Sigmoid colon (tissue), 7 donors: ENCODE results near the gene RNF208. TPM values are rescaled to one million over a fixed set of nuclear protein-coding genes. Genes with fewer than 3 reads are reported as not detected.

Experiments
- DNase-seq: peaks from one replicate; pipeline ENCODE4 v3.0.0-alpha.2; 2019
- H3K27ac ChIP-seq, 4 donors: fragments of 200-600 bp; sonication (generic); one replicate each; pipeline ENCODE4 v1.5.1; 2016 to 2019; ENCODE audit warnings: mild to moderate bottlenecking in 1 of 4
- H3K27me3 ChIP-seq, 3 donors: fragments of 200-600 bp; sonication (generic); one replicate each; pipeline ENCODE4 v1.5.1; 2019; ENCODE audit warnings: mild to moderate bottlenecking in 1 of 3
- H3K36me3 ChIP-seq, 4 donors: fragments of 200-600 bp; sonication (generic); one replicate each; pipeline ENCODE4 v1.5.1; 2016 to 2019
- H3K4me1 ChIP-seq, 4 donors: fragments of 200-600 bp; sonication (generic); one replicate each; pipeline ENCODE4 v1.5.1; 2017 to 2019
- H3K4me3 ChIP-seq, 4 donors: fragments of 200-600 bp; sonication (generic); one replicate each; pipeline ENCODE4 v1.5.1; 2017 to 2019; ENCODE audit warnings: mild to moderate bottlenecking in 2 of 4, moderate library complexity in 1 of 4
- H3K9me3 ChIP-seq, 4 donors: fragments of 200-600 bp in 3 of 4; sonication (generic) in 3 of 4; one replicate each; pipeline versions ENCODE4 v1.5.1 to v1.6.1; 2013 to 2019
- CTCF ChIP-seq, 4 experiments: fragments of 450-650 bp in 3 of 4; fragments of 200-600 bp in 1 of 4; IDR thresholded peaks; one replicate each; pipeline ENCODE4 v1.5.1; 2016 to 2019; ENCODE audit warnings: antibody characterized with exemption in 4 of 4, mild to moderate bottlenecking in 3 of 4, moderate library complexity in 2 of 4
- EP300 ChIP-seq, 4 donors: sonication (generic); formaldehyde crosslinking; IDR thresholded peaks; one replicate each; pipeline ENCODE4 v1.6.1; 2017; ENCODE audit warnings: antibody characterized with exemption in 4 of 4
- POLR2A ChIP-seq, 2 donors: fragments of 450-650 bp; IDR thresholded peaks; one replicate each; pipeline ENCODE4 v1.6.1; 2016; ENCODE audit warnings: antibody characterized with exemption in 2 of 2, mild to moderate bottlenecking in 2 of 2, moderate library complexity in 2 of 2
- POLR2AphosphoS5 ChIP-seq, 4 donors: sonication (generic); formaldehyde crosslinking; IDR thresholded peaks; one replicate each; pipeline ENCODE4 v1.6.1; 2017; ENCODE audit warnings: antibody characterized with exemption in 4 of 4
- WGBS, 2 donors: extraction: QIAGEN DNeasy Blood & Tissue Kit; methylation state at CpG; one replicate each; pipeline ENCODE4 v1.1.7; 2013; 5-methylcytosine and 5-hydroxymethylcytosine counted together
- intact Hi-C: fragments of 100-400 bp; cut with DNase I; formaldehyde crosslinking; loops from one replicate; pipeline ENCODE4 v1.15.1; 2023
- polyA plus RNA-seq, 3 donors: library from polyadenylated mRNA; stranded (reverse); fragments of 200-250 nt; gene quantifications; one replicate each; pipeline ENCODE4 v1.2.3, GENCODE V29; 2013
- total RNA-seq, 4 donors: library from RNA; depleted of rRNA; stranded (reverse); fragments of >200 nt; gene quantifications; one replicate each; pipeline ENCODE4 v1.1.0, GENCODE V29; 2016
- donor health status: healthy with polysubstance abuse.
- donor health status: Bipolar disorder and iron deficiency.
- donor health status: healthy.

Gene RNF208
- total RNA-seq (1 to 10 TPM in 2 of 4 donors, under 1 TPM in 1, not detected in 1; 0.54 to 1.9 (median 1.1) TPM), polyA plus RNA-seq (1 to 10 TPM; 4.8 to 8.8 (median 5.5) TPM)

- DNase-seq: no peak
- 2 to 3% methylated on average over 88 of the region's 88 CpGs for WGBS, 2 donors
- TF ChIP-seq POLR2AphosphoS5 (IDR thresholded peaks at IDR 0.05) (no peak), POLR2A (IDR thresholded peaks at IDR 0.05) (no peak), EP300 (IDR thresholded peaks at IDR 0.05) (no peak), CTCF (IDR thresholded peaks at IDR 0.05) (no peak)
- Histone ChIP-seq H3K4me3 (peak within 1 kb of the TSS; percentile 54 to 65 (median 60)), H3K27me3 (no peaks in the 10 kb centered on the region), H3K4me1 (peaks cover 0 to 30% (median 24%) of the 10 kb centered on the region in 4 donors), H3K9me3 (no peaks in the 10 kb centered on the region), H3K36me3 (no peaks in the 10 kb centered on the region), H3K27ac (peak within 1 kb of the TSS; percentile 84 to 91 (median 88))
- intact Hi-C loops: loop anchor here (1.0 to 5.0 kb wide), 4 partner anchors 18 to 108 kb away; partner anchors contain the start of genes ANAPC2, DPP7, SSNA1 and TUBB4B
Measured at GRCh38 chr9:137222190-137223077, at the start of gene RNF208. TSS of gene RNF208 (minus strand) at chr9:137222240. CDS start at chr9:137221212, 1,028 bp downstream.

GRCh38 chr9:137271696-137272076 is 49.6 kb upstream of the RNF208 start:
- 33 to 53% methylated on average over 3 of the region's 3 CpGs for WGBS, 2 donors
- intact Hi-C loops: no loop called here
- no peak overlapping the region for H3K27ac ChIP-seq
- H3K9me3 ChIP-seq: no peaks in the 10 kb centered on the region
- H3K4me1 ChIP-seq: peaks cover 0 to 25% (median 24%) of the 10 kb centered on the region in 4 donors
- H3K4me3 ChIP-seq: no peak overlapping the region
- TF ChIP-seq EP300 (IDR thresholded peaks at IDR 0.05) (no peak), POLR2AphosphoS5 (IDR thresholded peaks at IDR 0.05) (no peak), CTCF (IDR thresholded peaks at IDR 0.05) (no peak), POLR2A (IDR thresholded peaks at IDR 0.05) (no peak)
- H3K36me3 ChIP-seq: peaks cover 23 to 51% (median 30%) of the 10 kb centered on the region in 4 donors
- DNase-seq: no peak
- H3K27me3 ChIP-seq: peaks cover 4 to 25% (median 5%) of the 10 kb centered on the region in 3 donors

- intact Hi-C loops: no loop called here
- no peak for TF ChIP-seq POLR2AphosphoS5 (IDR thresholded peaks at IDR 0.05)
- no peak for TF ChIP-seq EP300 (IDR thresholded peaks at IDR 0.05)
- no peak for TF ChIP-seq POLR2A (IDR thresholded peaks at IDR 0.05)
- TF ChIP-seq CTCF (IDR thresholded peaks at IDR 0.05): no peak
- Histone ChIP-seq H3K9me3 (no peaks in the 10 kb centered on the region), H3K4me1 (peaks cover 0 to 19% (median 18%) of the 10 kb centered on the region in 4 donors), H3K27me3 (peaks cover 0 to 19% (median 0%) of the 10 kb centered on the region in 3 donors), H3K27ac (no peak overlapping the region), H3K4me3 (no peak overlapping the region), H3K36me3 (peaks cover 28 to 57% (median 34%) of the 10 kb centered on the region in 4 donors)
- no peak for DNase-seq
- 76 to 91% methylated on average over 32 of the region's 32 CpGs for WGBS, 2 donors
Measured at GRCh38 chr9:137270929-137271695, 49.1 kb upstream of the RNF208 start.

GRCh38 chr9:137269231-137269772 is 47.3 kb upstream of the RNF208 start:
- WGBS, 2 donors: 23 to 53% methylated on average over 17 of the region's 17 CpGs
- intact Hi-C loops: no loop called here

More at GRCh38 chr9:137269231-137269772, 47.3 kb upstream of the RNF208 start:
- Histone ChIP-seq H3K9me3 (no peaks in the 10 kb centered on the region), H3K27me3 (peaks cover 0 to 6% (median 0%) of the 10 kb centered on the region in 3 donors), H3K4me3 (no peak overlapping the region), H3K4me1 (peaks cover 0 to 17% (median 16%) of the 10 kb centered on the region in 4 donors), H3K36me3 (peaks cover 35 to 72% (median 47%) of the 10 kb centered on the region in 4 donors), H3K27ac (peak overlapping the region; percentile 51 to 66 (median 60))
- TF ChIP-seq POLR2AphosphoS5 (IDR thresholded peaks at IDR 0.05) (peak in 3 of 4 donors; percentile 19 to 37 (median 22)), EP300 (IDR thresholded peaks at IDR 0.05) (peak in 1 of 4 donors; percentile 33), POLR2A (IDR thresholded peaks at IDR 0.05) (no peak)
- peak; percentile 79 for DNase-seq
